Measurements from ENCODE around the gene AEBP2.
A peak's percentile ranks its signal among the peaks of the same experiment; 100 is the strongest.

The AEBP2 gene

GRCh38 chr12:19518209-19518608 is 78.9 kb downstream of the AEBP2 start:
- DNase-seq = no peak

- no peak for DNase-seq
Measured at GRCh38 chr12:19520646-19521415, 81.5 kb downstream of the AEBP2 start.

- DNase-seq = no peak
Measured at GRCh38 chr12:19525274-19525673, 86.0 kb downstream of the AEBP2 start.

- DNase-seq = no peak
Measured at GRCh38 chr12:19527866-19528265, 88.6 kb downstream of the AEBP2 start.

- DNase-seq = no peak
Measured at GRCh38 chr12:19528750-19529149, 89.5 kb downstream of the AEBP2 start.

- no peak for DNase-seq
Measured at GRCh38 chr12:19529951-19530636, 90.8 kb downstream of the AEBP2 start.

GRCh38 chr12:19530637-19531023 is 91.3 kb downstream of the AEBP2 start:
- DNase-seq = no peak

GRCh38 chr12:19533567-19533966 is 94.3 kb downstream of the AEBP2 start:
- no peak for DNase-seq

GRCh38 chr12:19539071-19539470 is 99.8 kb downstream of the AEBP2 start:
- DNase-seq = no peak

GRCh38 chr12:19539836-19540235 is 100.5 kb downstream of the AEBP2 start:
- no peak for DNase-seq

GRCh38 chr12:19542606-19543005 is 103.3 kb downstream of the AEBP2 start:
- no peak for DNase-seq

GRCh38 chr12:19544353-19544752 is 105.1 kb downstream of the AEBP2 start:
- no peak for DNase-seq

- DNase-seq = no peak
Measured at GRCh38 chr12:19545301-19545700, 106.0 kb downstream of the AEBP2 start.

GRCh38 chr12:19546027-19546426 is 106.7 kb downstream of the AEBP2 start:
- DNase-seq = no peak

GRCh38 chr12:19546611-19547162 is 107.4 kb downstream of the AEBP2 start:
- DNase-seq = no peak

- no peak for DNase-seq
Measured at GRCh38 chr12:19547271-19547671, 108.0 kb downstream of the AEBP2 start.

- no peak for DNase-seq
Measured at GRCh38 chr12:19548834-19549233, 109.5 kb downstream of the AEBP2 start.

GRCh38 chr12:19550626-19551025 is 111.3 kb downstream of the AEBP2 start:
- no peak for DNase-seq

- peak; percentile 42 for DNase-seq
Measured at GRCh38 chr12:19552441-19553097, 113.3 kb downstream of the AEBP2 start.

GRCh38 chr12:19553175-19553574 is 113.9 kb downstream of the AEBP2 start:
- DNase-seq = no peak

- DNase-seq = no peak
Measured at GRCh38 chr12:19561411-19561961, 122.2 kb downstream of the AEBP2 start.
